Myocyte (in vitro differentiated cells): Measurements from ENCODE around the gene UBE4A. TPM values are rescaled to one million over a fixed set of nuclear protein-coding genes. Genes with fewer than 3 reads are reported as not detected.

Experiments used
- DNase-seq: peaks from one replicate; pipeline ENCODE4 v3.0.0-alpha.2; 2012; ENCODE audit warnings: low read depth
- total RNA-seq: library from RNA; depleted of rRNA; stranded (reverse); fragments of >200 nt; gene quantifications from 2 replicates; pipeline ENCODE4 v1.2.3, GENCODE V29; 2014

Gene UBE4A
- total RNA-seq, 1 donor from 2014 or later: 45.6 TPM

DNA sequence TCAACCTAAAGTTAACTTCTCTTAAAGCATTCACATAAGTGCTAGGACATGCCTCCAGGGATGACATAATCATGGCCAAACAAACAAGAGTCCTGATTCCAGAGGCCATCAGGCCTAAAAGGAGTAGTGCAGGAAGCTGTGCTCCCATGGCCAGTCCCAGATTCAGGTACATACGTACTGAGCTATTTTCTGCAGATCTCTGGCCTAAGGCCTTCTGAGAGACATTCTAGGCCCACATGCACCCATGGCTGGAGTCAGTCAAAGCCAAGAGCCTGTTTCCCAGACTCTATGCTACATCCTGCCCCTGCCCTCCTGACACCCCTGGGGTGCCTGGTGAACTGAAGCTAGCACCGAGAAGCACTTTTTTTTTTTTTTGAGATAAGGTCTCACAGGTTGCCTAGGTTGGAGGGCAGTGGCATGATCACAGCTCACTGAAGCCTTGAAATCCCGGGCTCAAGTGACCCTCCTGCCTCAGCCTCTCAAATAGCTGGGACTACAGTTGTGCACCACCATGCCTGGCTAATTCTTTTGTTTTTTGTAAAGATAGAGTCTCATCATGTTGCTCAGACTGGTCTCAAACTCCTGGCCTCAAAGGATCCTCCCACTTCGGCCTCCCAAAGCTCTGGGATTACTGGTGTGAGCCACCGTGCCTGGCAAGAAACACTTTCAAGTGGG lies 17.4 kb upstream of the UBE4A start:
- no peak for DNase-seq

DNA sequence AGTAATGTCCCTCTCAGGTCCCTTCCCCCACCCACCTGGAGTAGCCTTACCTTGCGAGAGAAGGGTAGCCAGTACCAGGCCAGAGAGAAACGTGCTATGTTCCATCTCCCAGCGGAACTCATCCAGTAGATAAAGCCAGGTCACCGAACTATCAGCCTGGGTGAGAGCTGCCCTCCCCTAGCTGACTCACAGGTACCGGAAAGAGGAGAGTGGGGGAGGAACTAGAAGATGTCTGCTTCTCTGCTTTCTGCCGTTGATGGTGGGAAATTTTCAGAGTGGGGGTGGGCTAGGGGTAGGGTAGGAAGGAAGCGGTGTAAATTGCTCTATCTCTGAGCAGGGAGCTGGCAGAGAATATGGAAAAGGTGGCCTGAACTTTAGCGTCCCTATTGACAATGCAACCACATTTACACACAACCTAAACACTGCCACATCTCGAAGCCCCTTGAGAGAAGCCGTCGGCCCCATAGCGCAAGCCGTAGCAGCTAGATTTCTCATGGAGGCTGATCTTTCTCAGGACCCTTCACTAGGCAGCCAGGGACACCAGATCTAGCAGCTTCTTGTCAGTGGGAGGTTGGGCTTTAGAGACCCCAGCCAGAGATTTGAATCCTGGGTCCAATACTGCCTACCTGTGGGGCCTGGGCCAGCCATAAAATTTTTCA lies 16.8 kb upstream of the UBE4A start, which contains the start of gene CD3D:
Gene CD3D (minus strand): TSS at position 203 of the 659 bp plus-strand sequence. CDS start 98 bp downstream, at position 105.
- no peak for DNase-seq

DNA sequence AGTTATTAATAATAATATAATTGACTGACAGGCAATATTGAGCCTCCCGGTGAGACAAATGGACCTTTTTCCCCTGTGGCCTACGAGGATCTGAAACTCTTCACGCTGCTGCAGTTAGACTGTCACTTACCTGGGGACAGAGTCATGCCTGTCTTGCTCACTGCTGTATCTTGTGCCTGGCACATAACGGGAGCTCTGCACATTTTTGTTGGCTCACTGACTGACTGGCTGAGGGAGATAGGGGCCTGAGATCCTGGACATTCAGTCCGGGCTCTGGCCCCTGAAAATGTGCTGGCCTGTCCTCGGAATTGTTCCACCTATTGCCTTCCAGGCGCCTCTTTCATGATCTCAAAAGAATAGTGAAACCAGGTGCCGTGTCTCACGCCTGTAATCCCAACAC lies 16.2 kb upstream of the UBE4A start:
- no peak for DNase-seq

DNA sequence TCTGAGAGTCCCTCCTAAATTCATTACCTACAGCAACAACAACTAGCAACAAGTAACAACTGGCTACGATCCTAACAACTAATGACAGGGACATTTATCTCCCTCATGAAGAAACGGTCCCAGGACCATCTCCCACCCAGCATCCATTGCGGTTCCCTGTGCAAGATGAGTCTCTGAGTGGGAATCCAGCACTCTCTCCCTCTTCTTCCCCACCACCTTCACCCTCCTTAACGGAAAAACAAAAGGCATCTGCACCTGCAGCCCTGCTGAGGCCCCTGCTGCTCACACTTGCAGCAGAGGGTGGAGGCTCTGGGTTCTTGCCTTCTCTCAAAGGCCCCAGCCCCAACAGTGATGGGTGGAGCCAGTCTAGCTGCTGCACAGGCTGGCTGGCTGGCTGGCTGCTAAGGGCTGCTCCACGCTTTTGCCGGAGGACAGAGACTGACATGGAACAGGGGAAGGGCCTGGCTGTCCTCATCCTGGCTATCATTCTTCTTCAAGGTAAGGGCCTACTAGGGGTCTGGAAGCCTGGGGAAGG lies 15.4 kb upstream of the UBE4A start, which contains the start of gene CD3G:
Gene CD3G (plus strand): TSS at position 364 of the 535 bp plus-strand sequence. CDS start 80 bp downstream, at position 444.
- DNase-seq: no peak

DNA sequence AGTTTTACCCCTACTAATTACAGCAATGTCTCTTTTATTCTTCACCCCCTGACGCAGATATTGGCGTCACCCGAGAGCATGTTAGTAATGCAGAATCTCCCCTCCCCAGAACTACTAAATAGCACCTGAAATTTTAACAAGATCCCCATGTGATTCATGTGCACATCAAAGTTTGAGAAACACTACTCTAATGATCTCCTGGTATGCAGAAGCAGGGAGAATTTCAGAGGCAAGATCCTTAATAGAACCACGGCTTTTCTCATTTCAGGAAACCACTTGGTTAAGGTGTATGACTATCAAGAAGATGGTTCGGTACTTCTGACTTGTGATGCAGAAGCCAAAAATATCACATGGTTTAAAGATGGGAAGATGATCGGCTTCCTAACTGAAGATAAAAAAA lies 9.9 kb upstream of the UBE4A start:
- no peak for DNase-seq

DNA sequence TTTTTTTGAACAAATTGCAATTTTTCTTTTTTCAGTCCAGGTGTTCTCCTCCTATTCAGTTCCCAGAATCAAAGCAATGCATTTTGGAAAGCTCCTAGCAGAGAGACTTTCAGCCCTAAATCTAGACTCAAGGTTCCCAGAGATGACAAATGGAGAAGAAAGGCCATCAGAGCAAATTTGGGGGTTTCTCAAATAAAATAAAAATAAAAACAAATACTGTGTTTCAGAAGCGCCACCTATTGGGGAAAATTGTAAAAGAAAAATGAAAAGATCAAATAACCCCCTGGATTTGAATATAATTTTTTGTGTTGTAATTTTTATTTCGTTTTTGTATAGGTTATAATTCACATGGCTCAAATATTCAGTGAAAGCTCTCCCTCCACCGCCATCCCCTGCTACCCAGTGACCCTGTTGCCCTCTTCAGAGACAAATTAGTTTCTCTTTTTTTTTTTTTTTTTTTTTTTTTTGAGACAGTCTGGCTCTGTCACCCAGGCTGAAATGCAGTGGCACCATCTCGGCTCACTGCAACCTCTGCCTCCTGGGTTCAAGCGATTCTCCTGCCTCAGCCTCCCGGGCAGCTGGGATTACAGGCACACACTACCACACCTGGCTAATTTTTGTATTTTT lies 6.2 kb upstream of the UBE4A start:
- DNase-seq: peak; percentile 57

DNA sequence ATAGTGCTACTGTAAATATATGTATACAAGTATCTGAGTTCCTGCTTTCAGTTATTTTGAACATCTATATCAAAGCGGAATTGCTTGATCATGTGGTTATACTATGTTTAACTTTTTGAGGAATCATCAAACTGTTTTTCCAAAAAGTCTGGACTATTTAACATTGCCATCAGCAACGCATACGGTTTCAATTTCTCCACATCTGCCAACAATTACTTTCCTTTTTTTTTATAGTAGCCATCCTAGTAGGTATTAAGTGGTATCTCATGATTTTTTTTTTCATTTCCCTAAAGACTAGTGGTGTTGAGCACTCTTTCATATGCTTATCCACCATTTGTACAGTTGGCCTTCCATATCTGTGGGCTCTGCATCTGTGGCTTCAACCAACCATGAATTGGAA lies 1.3 kb upstream of the UBE4A start:
- no peak for DNase-seq

DNA sequence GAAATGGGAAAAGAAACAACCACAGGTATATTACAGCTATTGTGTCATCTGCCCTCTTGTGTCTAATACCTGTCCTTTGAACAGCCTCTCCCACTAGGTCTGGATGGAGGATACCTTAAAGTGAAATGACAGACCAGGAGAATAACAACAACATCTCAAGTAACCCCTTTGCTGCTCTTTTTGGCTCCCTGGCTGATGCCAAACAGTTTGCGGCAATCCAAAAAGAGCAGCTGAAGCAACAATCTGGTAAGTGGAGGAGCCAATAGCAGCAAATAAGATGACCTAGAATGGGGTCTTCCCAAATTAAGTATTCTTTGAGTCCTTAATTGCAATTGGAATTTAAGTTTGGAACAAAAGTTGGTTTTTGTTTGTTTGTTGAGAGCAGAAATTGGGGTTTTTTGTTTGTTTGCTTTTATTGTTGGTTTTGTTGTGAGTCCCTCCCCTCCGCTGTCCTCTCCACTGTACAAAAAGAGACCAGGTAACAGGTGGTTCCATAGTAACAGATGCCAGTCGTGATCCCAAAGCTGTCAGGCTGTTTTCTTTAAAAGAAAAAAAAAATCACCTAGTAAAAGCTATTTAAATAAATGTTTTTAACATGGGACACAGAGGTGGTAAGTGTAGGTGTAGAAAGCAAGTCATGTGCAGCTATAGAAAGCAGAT lies 5.7 kb downstream of the UBE4A start:
- DNase-seq: no peak

DNA sequence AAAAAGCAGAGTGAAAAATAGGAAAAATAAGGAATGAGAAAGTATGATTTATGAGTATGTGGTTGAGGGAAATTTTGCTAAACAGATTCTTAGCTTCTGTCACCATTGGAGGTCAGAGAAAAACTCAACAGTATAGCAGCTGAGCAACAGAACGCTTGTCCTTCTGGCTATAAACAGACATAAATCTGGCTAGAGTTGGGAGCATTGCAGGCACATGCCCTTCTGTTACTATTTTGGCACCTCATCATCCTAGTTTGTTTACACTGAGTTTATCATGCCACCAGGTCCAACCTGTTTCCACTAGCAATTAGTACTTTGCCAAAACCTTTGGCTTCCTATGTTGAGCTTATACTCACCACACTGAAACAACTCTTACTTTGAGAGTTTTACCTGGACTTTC lies 6.9 kb downstream of the UBE4A start:
- no peak for DNase-seq

DNA sequence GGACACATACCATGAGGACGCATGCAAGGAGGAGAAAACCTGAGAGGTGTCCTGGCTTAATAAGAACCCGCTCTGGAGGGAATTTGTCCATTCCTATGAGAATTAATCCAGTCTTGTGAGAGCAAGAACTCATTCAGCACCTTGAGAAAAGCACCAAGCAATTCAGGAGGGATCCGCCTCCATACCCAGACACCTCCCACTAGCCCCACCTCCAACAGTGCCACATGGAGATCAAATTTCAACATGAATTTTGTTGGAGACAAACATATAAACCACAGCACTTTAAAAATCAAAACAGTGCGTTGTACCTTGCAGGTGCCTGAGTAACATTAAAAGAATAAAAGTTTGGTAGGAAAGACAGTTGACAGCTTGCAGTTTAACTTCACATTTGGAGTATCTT lies 11.4 kb downstream of the UBE4A start:
- no peak for DNase-seq

DNA sequence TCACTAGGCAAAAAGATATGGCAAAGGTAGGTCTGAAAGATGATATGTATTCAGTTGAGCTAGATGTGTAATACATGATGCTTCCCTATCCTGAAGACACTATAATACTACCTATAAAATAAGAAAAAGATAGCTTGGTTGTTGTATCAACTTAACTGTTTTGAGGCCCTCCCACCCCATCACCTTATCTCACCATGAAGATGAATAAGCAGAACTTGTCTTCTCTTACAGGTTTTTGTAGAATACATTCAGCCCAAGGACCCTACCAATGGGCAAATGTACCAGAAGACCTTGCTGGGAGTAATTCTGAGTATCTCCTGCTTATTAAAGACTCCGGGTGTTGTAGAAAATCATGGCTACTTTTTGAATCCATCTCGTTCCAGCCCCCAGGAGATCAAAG lies 13.9 kb downstream of the UBE4A start:
- DNase-seq: no peak

DNA sequence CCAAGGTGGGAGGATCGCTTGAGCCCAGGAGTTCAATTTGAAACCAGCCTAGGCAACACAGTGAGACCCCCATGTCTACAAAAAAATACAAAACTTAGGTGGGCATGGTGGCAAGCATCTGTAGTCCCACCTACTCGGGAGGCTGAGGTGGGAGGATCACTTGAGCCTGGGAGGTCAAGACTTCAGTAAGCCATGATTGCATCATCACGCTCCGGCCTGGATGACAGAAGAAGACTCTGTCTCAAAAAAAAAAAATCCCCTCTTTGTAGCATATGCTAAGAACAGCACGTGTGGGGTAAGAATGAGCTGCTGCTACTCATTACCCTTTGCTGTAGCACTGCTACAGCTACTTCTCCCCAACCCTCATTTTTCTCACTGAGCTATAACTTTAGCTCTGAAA lies 14.5 kb downstream of the UBE4A start:
- no peak for DNase-seq

DNA sequence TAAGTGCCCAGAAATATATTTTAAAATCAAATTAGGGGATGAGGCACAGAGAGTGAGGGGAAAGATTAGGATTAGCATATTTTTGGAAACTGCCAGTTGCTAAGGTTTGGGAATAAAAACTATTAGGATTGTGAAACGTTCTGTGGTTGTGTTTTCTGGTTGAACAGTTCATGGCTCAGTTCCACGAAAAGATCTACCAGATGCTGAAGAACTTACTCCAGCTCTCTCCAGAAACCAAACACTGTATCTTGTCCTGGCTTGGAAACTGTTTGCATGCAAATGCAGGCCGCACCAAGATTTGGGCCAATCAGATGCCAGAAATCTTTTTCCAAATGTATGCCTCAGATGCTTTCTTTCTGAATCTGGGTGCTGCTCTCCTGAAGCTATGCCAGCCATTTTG lies 15.3 kb downstream of the UBE4A start:
- no peak for DNase-seq

DNA sequence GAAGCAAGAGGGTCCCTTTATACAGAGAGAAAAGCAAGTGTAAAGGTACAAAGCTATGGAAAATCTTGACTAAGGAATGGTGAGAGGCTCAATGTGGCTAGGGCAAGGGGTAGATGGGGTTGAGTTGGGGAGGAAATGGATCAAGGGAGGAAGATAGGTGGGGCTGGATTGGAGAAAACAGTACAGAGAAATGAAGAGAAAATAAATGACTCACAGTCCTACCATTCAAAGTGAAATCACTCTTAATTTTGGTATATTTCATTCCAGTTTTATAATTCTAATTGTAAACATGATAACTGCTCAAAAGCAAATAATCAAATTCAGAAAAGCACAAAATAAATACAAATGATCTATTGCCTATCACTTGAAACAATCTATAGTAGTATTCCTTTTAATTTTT lies 16.6 kb downstream of the UBE4A start:
- no peak for DNase-seq

DNA sequence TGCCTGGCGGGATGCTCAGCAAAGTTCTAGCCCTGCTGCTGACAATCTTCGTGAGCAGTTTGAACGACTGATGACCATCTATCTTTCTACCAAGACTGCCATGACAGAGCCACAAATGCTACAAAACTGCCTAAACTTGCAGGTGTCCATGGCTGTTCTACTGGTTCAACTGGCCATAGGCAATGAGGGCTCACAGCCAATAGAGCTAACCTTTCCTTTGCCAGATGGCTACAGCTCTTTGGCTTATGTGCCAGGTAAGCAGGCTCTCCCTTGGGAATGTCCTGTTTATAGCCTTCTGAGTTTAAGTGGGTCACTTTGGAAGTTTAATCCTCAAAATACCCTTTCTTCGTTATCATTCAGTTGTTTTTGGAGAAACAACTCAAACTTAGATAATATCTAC lies 20.1 kb downstream of the UBE4A start:
- no peak for DNase-seq

DNA sequence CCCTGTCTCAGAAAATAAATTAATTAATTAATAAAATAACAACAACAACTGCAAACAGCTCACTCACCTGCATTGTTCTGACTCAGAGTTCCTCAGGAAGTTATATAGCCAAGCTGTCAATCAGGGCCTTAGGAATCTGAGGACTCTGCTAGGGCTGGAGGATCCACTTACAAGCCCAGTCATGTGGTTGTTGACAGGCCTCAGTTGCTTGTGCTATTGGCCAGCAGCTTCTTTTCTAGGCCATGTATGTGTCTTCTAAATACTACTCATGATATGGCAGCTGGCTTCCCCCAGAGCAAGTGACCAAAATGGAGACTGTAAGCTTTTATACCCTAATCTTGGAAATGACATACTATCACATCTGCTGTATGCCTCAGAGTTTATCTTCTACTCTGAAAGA lies 21.2 kb downstream of the UBE4A start:
- DNase-seq: peak; percentile 61

DNA sequence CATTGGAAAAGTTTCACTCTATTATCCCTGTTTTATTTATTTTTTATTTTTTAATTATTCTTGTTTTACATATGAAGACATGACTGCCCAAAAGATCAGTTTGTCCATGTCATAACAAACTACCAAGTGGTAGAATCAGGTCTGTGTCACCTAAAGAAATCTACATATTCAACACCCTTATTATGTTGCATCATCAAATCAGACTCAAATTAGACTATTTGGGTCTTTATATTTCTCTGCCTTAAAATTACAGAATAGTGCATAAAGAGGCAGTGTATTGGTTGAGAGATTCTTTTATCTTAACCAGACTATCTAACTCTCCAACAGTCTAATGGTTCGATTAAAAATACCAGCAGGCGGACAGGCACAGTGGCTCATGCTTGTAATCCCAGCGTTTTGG lies 23.6 kb downstream of the UBE4A start:
- no peak for DNase-seq

DNA sequence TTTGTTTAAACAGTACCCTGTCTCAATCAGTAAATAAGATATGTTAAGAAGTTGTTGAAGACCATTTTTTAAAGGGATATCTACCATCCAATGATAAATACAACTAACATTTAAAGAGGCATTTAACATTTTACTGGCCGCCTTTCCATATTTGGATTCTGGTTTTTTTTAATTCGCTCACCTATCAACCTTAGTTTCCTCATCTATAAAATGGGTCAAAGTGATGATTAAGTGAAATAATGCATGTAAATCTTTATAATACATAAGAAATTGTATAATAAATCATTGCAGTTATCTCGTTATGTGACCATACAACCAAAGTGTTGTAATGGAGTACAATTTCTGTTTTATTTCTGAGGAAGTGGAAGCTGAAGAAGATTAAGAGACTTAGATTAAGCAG lies 24.3 kb downstream of the UBE4A start:
- DNase-seq: no peak

DNA sequence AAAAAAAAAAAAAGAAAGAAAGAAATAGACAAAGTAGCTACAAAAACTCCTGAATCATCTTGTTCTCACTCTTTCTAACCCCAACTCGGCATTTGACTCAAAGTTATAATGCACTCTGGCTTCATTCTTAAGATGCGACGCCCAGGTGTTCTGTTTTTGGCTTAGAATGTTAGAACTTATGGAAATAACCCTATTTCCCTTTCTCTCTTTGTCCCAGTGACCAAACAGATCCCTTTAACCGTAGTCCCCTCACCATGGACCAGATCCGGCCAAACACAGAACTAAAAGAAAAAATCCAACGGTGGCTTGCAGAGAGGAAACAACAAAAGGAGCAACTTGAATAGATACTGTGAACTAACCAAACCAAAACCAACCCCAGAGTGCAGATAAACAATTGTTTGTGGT lies 36.7 kb downstream of the UBE4A start:
- DNase-seq: no peak

DNA sequence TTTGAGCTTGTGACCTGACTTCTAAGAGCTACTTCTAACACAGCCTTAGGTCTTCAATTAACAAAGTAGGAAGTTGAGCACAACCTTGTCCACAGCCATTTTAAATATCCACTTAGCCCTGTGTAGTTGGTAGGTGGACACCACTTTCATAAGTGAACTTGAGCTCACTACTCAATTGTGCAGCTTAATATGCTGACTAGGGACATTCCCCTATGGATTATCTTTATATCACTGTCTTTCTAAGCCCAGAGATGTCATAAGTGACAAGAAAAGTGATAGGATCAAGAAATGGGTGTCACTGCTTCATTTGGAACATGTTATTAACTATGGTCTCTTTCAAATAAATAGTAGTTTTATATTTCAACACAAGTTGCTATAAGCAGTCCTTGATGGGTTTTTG lies 38.0 kb downstream of the UBE4A start:
- no peak for DNase-seq

DNA sequence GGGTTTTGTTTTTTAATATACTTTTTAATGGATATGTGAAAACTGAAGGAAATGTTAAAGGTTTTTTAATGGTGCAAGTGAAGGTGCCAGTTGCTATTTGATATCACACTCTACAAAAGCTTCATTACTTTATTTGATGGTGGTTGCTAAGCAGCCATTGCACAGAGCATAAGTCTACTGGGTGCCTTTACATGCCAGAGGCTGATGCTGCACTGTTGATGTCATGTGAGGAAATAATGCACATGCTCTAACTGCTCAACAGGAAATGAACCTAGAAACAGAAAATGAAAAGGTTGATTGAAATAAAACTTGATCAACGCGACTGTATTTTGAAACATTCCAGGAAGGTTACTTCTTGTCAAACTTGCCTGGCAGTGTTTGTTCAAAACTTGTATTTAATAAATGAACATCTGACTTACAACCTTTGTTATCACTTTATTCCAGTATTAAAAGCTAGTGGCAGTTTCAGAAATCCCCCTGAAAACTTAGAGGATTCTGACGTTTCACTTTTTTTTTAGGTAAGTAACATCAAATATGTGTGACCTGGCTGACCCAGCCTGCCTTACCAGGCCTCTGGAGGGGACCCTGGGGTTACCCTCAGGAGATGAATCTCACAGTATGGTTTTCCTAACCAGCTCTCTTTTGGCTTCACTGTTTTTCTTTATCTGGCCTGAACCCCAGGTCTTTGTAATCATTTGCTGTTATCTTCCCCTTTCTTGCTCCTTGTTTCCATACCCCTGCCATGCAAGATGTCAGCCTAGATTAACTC lies 39.6 kb downstream of the UBE4A start:
- no peak for DNase-seq
